Astrocyte of the spinal cord (primary cell): ENCODE measurements around the gene ITSN2.

Experiments used
- DNase-seq: peaks from one replicate; pipeline ENCODE4 v3.0.0; 2011; ENCODE audit warnings: low read depth, low spot score
- H3K4me3 ChIP-seq: 2 replicates; pipeline ENCODE4 v1.5.1; 2011; ENCODE audit warnings: low read depth, mild to moderate bottlenecking, low read length, moderate library complexity
- CTCF ChIP-seq: IDR thresholded peaks from 2 replicates; pipeline ENCODE4 v1.5.1; 2012; ENCODE audit warnings: low read depth, mild to moderate bottlenecking, low read length, inconsistent platforms
- in situ Hi-C: cut with HindIII; loops from 2 replicates; pipeline ENCODE4 v1.10.0; 2017; ENCODE audit warnings: low sequenced_read_pairs

The ITSN2 gene

GRCh38 chr2:24337890-24338289 is 22.4 kb downstream of the ITSN2 start:
- in situ Hi-C loops = no loop called here
- no peak for DNase-seq
- no peak for TF ChIP-seq CTCF

GRCh38 chr2:24336811-24337210 is 23.5 kb downstream of the ITSN2 start:
- in situ Hi-C loops = no loop called here
- TF ChIP-seq CTCF = no peak
- no peak for DNase-seq
- no peak overlapping the region for H3K4me3 ChIP-seq

More at GRCh38 chr2:24337890-24338289, 22.4 kb downstream of the ITSN2 start:
- H3K4me3 ChIP-seq = no peak overlapping the region

GRCh38 chr2:24334245-24334633 is 26.1 kb downstream of the ITSN2 start:
- H3K4me3 ChIP-seq = no peak overlapping the region
- peak; percentile 64 for DNase-seq
- TF ChIP-seq CTCF = no peak
- in situ Hi-C loops = no loop called here

DNA sequence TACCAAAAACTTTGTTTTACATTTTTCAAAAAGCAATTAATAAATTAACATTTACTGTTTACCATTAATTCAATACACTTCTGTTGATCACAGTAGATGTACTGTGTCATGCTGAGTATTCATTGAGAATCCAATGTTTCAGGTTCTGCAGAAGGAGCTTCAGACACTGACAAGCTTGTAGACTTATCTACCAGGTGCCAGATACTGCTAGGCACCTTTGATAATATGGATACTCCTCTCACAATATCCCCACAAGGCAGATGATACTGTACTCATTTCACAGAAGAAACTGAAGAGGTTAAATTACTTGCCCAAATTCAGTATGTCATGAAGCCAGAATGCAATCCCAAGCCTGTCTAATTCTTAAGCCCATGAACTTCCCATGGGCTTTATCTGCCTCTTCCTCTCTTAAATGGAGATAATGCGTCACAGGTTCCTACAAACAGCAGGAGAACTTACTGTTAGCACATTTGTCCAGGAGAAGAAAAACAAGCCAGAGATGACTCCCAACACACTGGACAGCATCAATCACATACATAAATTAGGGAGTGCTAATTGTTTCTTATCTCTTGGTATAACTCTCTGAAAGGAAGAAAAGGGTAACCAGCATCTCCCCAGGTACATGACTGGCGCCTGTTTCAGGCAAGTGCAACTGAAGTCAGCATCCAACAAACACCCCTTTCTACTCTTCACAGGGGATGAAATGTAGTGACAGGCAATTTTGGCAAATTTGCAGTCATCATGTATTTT is 27.4 kb downstream of the ITSN2 start:
- TF ChIP-seq CTCF = no peak
- DNase-seq = no peak
- no peak overlapping the region for H3K4me3 ChIP-seq
- in situ Hi-C loops = no loop called here

GRCh38 chr2:24330161-24330560 is 30.2 kb downstream of the ITSN2 start:
- no peak for TF ChIP-seq CTCF
- DNase-seq = no peak
- no peak overlapping the region for H3K4me3 ChIP-seq
- in situ Hi-C loops = no loop called here

GRCh38 chr2:24329700-24330099 is 30.6 kb downstream of the ITSN2 start:
- no peak for TF ChIP-seq CTCF
- DNase-seq = no peak
- in situ Hi-C loops = no loop called here
- no peak overlapping the region for H3K4me3 ChIP-seq
